ENCODE measurements around the gene ACSS2. TPM values are rescaled to one million over a fixed set of nuclear protein-coding genes. Genes with fewer than 3 reads are reported as not detected.

ACSS2 gene
- polyA plus RNA-seq, 2 of the 4 experiments (the other 2 are of a cell fraction): 22.1 to 24.1 TPM

DNA sequence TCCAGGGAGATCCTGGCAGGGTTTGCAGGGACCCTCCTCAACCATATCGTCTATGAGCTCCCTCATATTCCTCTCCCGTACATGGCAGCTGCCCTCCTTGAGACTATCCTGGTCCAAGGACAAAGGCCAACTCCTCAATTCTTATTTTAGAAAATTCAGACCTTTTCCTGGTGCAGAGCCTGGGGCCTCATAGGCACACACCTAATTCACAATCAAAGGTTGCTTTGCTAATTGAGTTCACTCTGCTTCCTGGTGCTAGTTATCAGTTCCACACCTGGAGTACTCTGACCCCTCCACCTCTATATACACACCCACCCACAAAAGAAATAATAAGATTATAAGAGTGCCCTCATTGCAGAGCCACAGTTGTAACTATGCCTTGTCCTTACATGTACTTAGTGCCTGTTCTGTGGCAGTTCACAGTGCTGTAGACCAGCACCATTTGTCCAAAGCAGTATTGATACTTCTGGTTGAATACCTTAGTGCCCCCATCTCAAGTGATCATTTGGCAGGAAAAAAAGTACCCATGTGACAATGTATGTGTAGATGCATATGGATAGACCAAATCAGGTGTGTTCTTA lies 40.5 kb downstream of the ACSS2 start:
- POLR2A ChIA-PET: no interaction called here
- FAIRE-seq: no peak
- CTCF ChIA-PET: no interaction called here
- Histone ChIP-seq H3K27ac (no peak overlapping the region), H3K4me2 (no peak overlapping the region), H3K4me3 (no peak overlapping the region), H3K9me3 (no peaks in the 10 kb centered on the region), H3K4me1 (peaks cover under 1% of the 10 kb centered on the region)
- no peak for DNase-seq (ENCODE audit: low read depth in 1 of 2, low spot score in 1 of 2)
- TF ChIP-seq CHD2 (IDR thresholded peaks at IDR 0.05; ENCODE audit: low read length, partially characterized antibody): no peak
- no peak for TF ChIP-seq CTCF (IDR thresholded peaks at IDR 0.05)
- no peak for TF ChIP-seq ZSCAN20 (CRISPR knock-in tag; IDR thresholded peaks at IDR 0.05)
- TF ChIP-seq POLR2AphosphoS2 (conservative IDR thresholded peaks at IDR 0.05; ENCODE audit: low read length): no peak
- TF ChIP-seq BCL3 (IDR thresholded peaks at IDR 0.05): no peak
- no peak for TF ChIP-seq HOXB13 (CRISPR knock-in tag; IDR thresholded peaks at IDR 0.05; ENCODE audit: low read depth)
- TF ChIP-seq MYC (IDR thresholded peaks at IDR 0.05; ENCODE audit: borderline replicate concordance, low read length): no peak
- no peak for TF ChIP-seq HEYL (CRISPR knock-in tag; IDR thresholded peaks at IDR 0.05)
- TF ChIP-seq ZNF302 (CRISPR knock-in tag; IDR thresholded peaks at IDR 0.05): no peak
- no peak for ATAC-seq
- 87% methylated on average over 2 of the region's 2 CpGs for WGBS (ENCODE audit: missing lambda C conversion rate)

GRCh38 chr20:34920055-34920454 lies 43.6 kb downstream of the ACSS2 start:
- TF ChIP-seq REST (IDR thresholded peaks at IDR 0.05): no peak
- no peak for TF ChIP-seq POLR2A (IDR thresholded peaks at IDR 0.05; ENCODE audit: low read length)
- no peak for TF ChIP-seq ZC3H11A (IDR thresholded peaks at IDR 0.05)
- no peak for TF ChIP-seq ZNF302 (CRISPR knock-in tag; IDR thresholded peaks at IDR 0.05)
- no peak for TF ChIP-seq JUNB (IDR thresholded peaks at IDR 0.05)
- TF ChIP-seq HES2 (IDR thresholded peaks at IDR 0.05): no peak
- no peak overlapping the region for H3K27ac ChIP-seq
- no peak overlapping the region for H3K4me3 ChIP-seq
- peaks cover 16% of the 10 kb centered on the region for H3K4me1 ChIP-seq
- ChIA-PET CTCF (interaction anchor here (0.6 to 1.3 kb wide), 3 partner anchors 46 to 1218 kb away, joined by 3 to 4 read pairs (median 3); no protein-coding TSS in a partner anchor), POLR2A (no interaction called here)
- H3K9me3 ChIP-seq: peaks cover 8% of the 10 kb centered on the region; the same call in 2 of the 3 replicates
- ATAC-seq: no peak
- no peak for DNase-seq (ENCODE audit: low read depth in 1 of 2, low spot score in 1 of 2)
- no peak for FAIRE-seq
- H3K4me2 ChIP-seq: no peak overlapping the region

GRCh38 chr20:34921436-34921835 lies 45.0 kb downstream of the ACSS2 start:
- no peak for DNase-seq (ENCODE audit: low read depth in 1 of 2, low spot score in 1 of 2)
- CTCF ChIA-PET: interaction anchor here (1.1 kb wide), 1 partner anchor 21 kb away, joined by 3 read pairs; no protein-coding TSS in a partner anchor
- Histone ChIP-seq H3K9me3 (peaks cover 8% of the 10 kb centered on the region; the same call in 2 of the 3 replicates), H3K4me2 (no peak overlapping the region), H3K4me1 (peaks cover 16% of the 10 kb centered on the region), H3K4me3 (no peak overlapping the region), H3K27ac (peak overlapping the region in 1 of 2 experiments; percentile 73; a peak in 2 of 6 replicates)
- FAIRE-seq: no peak
- ATAC-seq: no peak
- POLR2A ChIA-PET: no interaction called here
- TF ChIP-seq CHD2 (IDR thresholded peaks at IDR 0.05; ENCODE audit: low read length, partially characterized antibody) (no peak), ZFP36 (IDR thresholded peaks at IDR 0.05; ENCODE audit: borderline replicate concordance, partially characterized antibody) (no peak)
- WGBS (ENCODE audit: missing lambda C conversion rate): 73% methylated on average over 3 of the region's 3 CpGs
